AG04450 (cell line): ENCODE data around the gene RIN3. TPM values are rescaled to one million over a fixed set of nuclear protein-coding genes. Genes with fewer than 3 reads are reported as not detected.
A peak's percentile ranks its signal among the peaks of the same experiment; 100 is the strongest.

Experiments
- CTCF ChIA-PET: fragments of 300-600, 350-600 bp; formaldehyde crosslinking; extraction: SDS; loops from one replicate; lab custom pipeline; 2022; ENCODE audit warnings: antibody characterized with exemption, inconsistent platforms; lab: Charles Lee
- POLR2A ChIA-PET: fragments of 350-600 bp; formaldehyde crosslinking; extraction: SDS; loops from one replicate; lab custom pipeline; 2021; ENCODE audit warnings: antibody characterized with exemption, inconsistent platforms; lab: Yijun Ruan, JAX
- DNase-seq: peaks from one replicate; pipeline ENCODE4 v3.0.0-alpha.2; 2011; ENCODE audit warnings: low read depth, low spot score
- H3K27ac ChIP-seq: one replicate; pipeline ENCODE4 v1.5.1; 2012; ENCODE audit warnings: low read depth, low read length, control low read depth
- H3K27me3 ChIP-seq: one replicate; pipeline ENCODE4 v1.6.0; 2012; ENCODE audit warnings: low read length; ENCODE audit not compliant: control insufficient read depth, insufficient read depth
- H3K4me3 ChIP-seq: 2 replicates; pipeline ENCODE4 v1.5.1; 2011; ENCODE audit warnings: mild to moderate bottlenecking, low read depth, low read length, control low read depth
- H3K9me3 ChIP-seq: 2 replicates; pipeline ENCODE4 v1.5.1; 2012; ENCODE audit warnings: low read length; ENCODE audit not compliant: control insufficient read depth, insufficient read depth
- CTCF ChIP-seq: IDR thresholded peaks from 2 replicates; pipeline ENCODE4 v1.5.1; 2011; ENCODE audit warnings: low read depth, low read length, control low read depth, inconsistent platforms
- polyA plus RNA-seq: library from polyadenylated mRNA; depleted of rRNA; stranded (reverse); fragments of >200 nt; gene quantifications from 2 replicates; pipeline ENCODE4 v1.2.3, GENCODE V29; 2011

The RIN3 gene
- polyA plus RNA-seq, 1 experiment, result 3.7 TPM

- Histone ChIP-seq H3K9me3 (no peaks in the 10 kb centered on the region; the same call in 1 of the 2 replicates), H3K27ac (peak overlapping the region; percentile 86), H3K27me3 (no peaks in the 10 kb centered on the region), H3K4me3 (no peak overlapping the region)
- TF ChIP-seq CTCF, result no peak
- CTCF ChIA-PET, result interaction anchor here (1.1 kb wide), 1 partner anchor 175 kb away, joined by 3 read pairs; no protein-coding TSS in a partner anchor
- POLR2A ChIA-PET, result no interaction called here
- DNase-seq, result no peak
Observed at GRCh38 chr14:92510972-92511371, 2.6 kb upstream of the RIN3 start.

- ChIA-PET CTCF (no interaction called here), POLR2A (interaction anchor here (0.6 to 0.8 kb wide), 2 partner anchors 29 to 134 kb away, joined by 4 to 5 read pairs; no protein-coding TSS in a partner anchor)
- H3K27ac ChIP-seq, result peak overlapping the region; percentile 86
Observed at GRCh38 chr14:92511453-92512238, 1.9 kb upstream of the RIN3 start.

GRCh38 chr14:92512807-92513203, 776 bp upstream of the RIN3 start:
- ChIA-PET POLR2A (interaction anchor here (0.6 kb wide), 1 partner anchor 27 kb away, joined by 4 read pairs; no protein-coding TSS in a partner anchor), CTCF (no interaction called here)
- no peaks in the 10 kb centered on the region for H3K27me3 ChIP-seq
- peak overlapping the region; percentile 52 for H3K27ac ChIP-seq
- TF ChIP-seq CTCF, result no peak
- no peaks in the 10 kb centered on the region; the same call in 1 of the 2 replicates for H3K9me3 ChIP-seq
- peak overlapping the region; percentile 77 for H3K4me3 ChIP-seq
- DNase-seq, result no peak

More at GRCh38 chr14:92511453-92512238, 1.9 kb upstream of the RIN3 start:
- TF ChIP-seq CTCF, result no peak
- no peaks in the 10 kb centered on the region; the same call in 1 of the 2 replicates for H3K9me3 ChIP-seq
- H3K27me3 ChIP-seq, result no peaks in the 10 kb centered on the region
- no peak overlapping the region for H3K4me3 ChIP-seq
- peak; percentile 70 for DNase-seq

GRCh38 chr14:92513966-92514843, 624 bp downstream of the RIN3 start:
- H3K4me3 ChIP-seq, result peak overlapping the region; percentile 77
- no peak for TF ChIP-seq CTCF
- no peak for DNase-seq
- CTCF ChIA-PET, result no interaction called here
- H3K27me3 ChIP-seq, result no peaks in the 10 kb centered on the region
- no peaks in the 10 kb centered on the region; the same call in 1 of the 2 replicates for H3K9me3 ChIP-seq
- peak overlapping the region; percentile 21 for H3K27ac ChIP-seq
- POLR2A ChIA-PET, result interaction anchor here (0.6 to 0.9 kb wide), 2 partner anchors 13 to 26 kb away, joined by 3 to 5 read pairs; no protein-coding TSS in a partner anchor
